ENCODE data around the gene DNAH8. TPM values are rescaled to one million over a fixed set of nuclear protein-coding genes. Genes with fewer than 3 reads are reported as not detected.

The DNAH8 gene
- total RNA-seq, 4 donors from 2014 or later = under 0.01 TPM; not detected in 3

DNA sequence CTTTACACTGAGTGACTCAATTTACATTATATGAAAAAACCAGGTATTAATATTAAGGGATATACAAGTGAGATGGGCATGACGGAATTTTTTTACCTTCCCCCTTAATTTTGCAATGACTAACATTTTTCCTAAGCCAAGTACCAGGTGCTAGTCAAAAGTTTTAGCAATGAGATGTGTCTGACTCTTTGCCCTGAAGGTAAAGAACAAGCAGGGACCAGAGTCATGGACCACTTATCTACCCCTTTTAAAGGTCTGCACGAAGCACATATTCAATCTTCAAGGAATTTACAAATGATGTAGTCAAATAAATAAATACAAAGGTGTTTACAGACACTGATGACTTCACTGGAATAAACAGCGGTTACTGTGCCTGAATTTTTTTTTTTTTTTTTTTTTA lies 13.6 kb upstream of the DNAH8 start:
- H3K27me3 ChIP-seq = peaks cover 0 to 6% (median 0%) of the 10 kb centered on the region in 4 donors
- peak overlapping the region in 1 of 4 donors; percentile 65 for H3K4me3 ChIP-seq
- no peaks in the 10 kb centered on the region for H3K36me3 ChIP-seq
- intact Hi-C loops (cut with DNase I) = loop anchor here (10.0 kb wide), 1 partner anchor 57 kb away; no protein-coding TSS in a partner anchor
- H3K27ac ChIP-seq (replicated peaks in 1 of 4) = no peak overlapping the region
- peaks cover 0 to 7% (median 3%) of the 10 kb centered on the region in 4 donors for H3K9me3 ChIP-seq
- peaks cover 0 to 22% (median 10%) of the 10 kb centered on the region in 4 donors for H3K4me1 ChIP-seq
- 91% methylated on average over 3 of the region's 3 CpGs for WGBS
- TF ChIP-seq POLR2A (IDR thresholded peaks at IDR 0.05; ENCODE audit: low read depth) (no peak), CTCF (IDR thresholded peaks at IDR 0.05) (no peak), EP300 (IDR thresholded peaks at IDR 0.05) (no peak), POLR2AphosphoS5 (IDR thresholded peaks at IDR 0.05) (no peak)
- DNase-seq (ENCODE audit: extremely low spot score) = no peak

DNA sequence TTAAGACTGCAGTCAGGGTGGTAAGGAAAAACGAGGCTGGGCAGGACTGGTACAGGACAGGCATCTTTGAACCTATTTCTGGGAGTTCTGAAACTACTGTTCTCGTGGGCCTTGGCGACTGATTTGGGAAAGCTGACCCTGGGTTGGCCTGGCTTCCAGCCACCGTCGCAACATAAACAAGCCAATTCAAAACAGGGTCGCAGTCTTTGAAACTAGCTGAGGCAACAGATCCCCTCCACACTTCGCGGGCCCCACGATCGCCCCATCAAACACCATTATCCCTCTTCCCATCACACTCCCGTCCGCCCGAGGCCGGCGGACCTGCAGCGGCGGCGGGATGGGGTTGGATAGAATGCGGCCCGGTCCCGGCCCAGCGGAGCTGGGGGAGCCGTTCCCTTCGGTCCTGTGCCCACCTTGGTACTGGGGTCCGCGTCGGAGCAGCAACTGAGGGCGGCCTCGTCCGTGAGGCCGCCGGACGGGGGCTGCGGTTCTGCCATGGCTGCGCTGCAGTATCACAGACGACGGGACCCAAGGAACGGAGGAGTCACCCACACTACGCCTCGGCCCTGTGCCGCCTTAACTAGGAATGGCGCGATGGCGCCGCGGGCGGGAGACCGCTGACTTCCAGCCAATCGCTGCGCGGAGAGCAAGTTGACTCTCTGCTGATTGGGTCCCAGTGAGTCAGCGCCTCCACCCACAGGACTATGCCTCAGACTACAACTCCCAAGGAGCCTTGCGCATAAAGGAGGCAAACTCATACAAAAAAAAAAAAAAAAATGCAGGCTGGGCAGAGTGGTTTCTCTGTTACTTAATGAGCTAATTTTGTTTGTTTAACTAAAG lies 12.3 kb upstream of the DNAH8 start, which contains the start of gene GLO1:
GLO1 (minus strand) TSS at position 588 of the 840 bp plus-strand sequence; CDS start at position 497, 91 bp downstream.
- Histone ChIP-seq H3K9me3 (peaks cover 0 to 7% (median 3%) of the 10 kb centered on the region in 4 donors), H3K27me3 (peaks cover 0 to 6% (median 0%) of the 10 kb centered on the region in 4 donors), H3K4me1 (peaks cover 0 to 22% (median 10%) of the 10 kb centered on the region in 4 donors), H3K4me3 (peak within 1 kb of the TSS; percentile 65 to 97 (median 76)), H3K36me3 (no peaks in the 10 kb centered on the region), H3K27ac (replicated peaks in 1 of 4) (peak within 1 kb of the TSS; percentile 87 to 98 (median 93))
- under 1% methylated on average over 36 of the region's 53 CpGs for WGBS
- TF ChIP-seq EP300 (IDR thresholded peaks at IDR 0.05) (no peak), POLR2A (IDR thresholded peaks at IDR 0.05; ENCODE audit: low read depth) (no peak), CTCF (IDR thresholded peaks at IDR 0.05) (no peak), POLR2AphosphoS5 (IDR thresholded peaks at IDR 0.05) (peak; percentile 97 to 98)
- peak; percentile 99 for DNase-seq (ENCODE audit: extremely low spot score)
- intact Hi-C loops (cut with DNase I) = loop anchor here (10.0 kb wide), 1 partner anchor 58 kb away; no protein-coding TSS in a partner anchor

GRCh38 chr6:38703949-38704590 lies 11.0 kb upstream of the DNAH8 start:
- 58% methylated on average over 5 of the region's 5 CpGs for WGBS
- Histone ChIP-seq H3K27me3 (peaks cover 0 to 6% (median 0%) of the 10 kb centered on the region in 4 donors), H3K27ac (replicated peaks in 1 of 4) (no peak overlapping the region), H3K36me3 (no peaks in the 10 kb centered on the region), H3K4me3 (no peak overlapping the region), H3K9me3 (peaks cover 0 to 7% (median 3%) of the 10 kb centered on the region in 4 donors), H3K4me1 (peaks cover 0 to 22% (median 10%) of the 10 kb centered on the region in 4 donors)
- no peak for TF ChIP-seq CTCF (IDR thresholded peaks at IDR 0.05)
- TF ChIP-seq EP300 (IDR thresholded peaks at IDR 0.05) = no peak
- intact Hi-C loops (cut with DNase I) = loop anchor here (10.0 kb wide), 1 partner anchor 59 kb away; no protein-coding TSS in a partner anchor
- no peak for DNase-seq (ENCODE audit: extremely low spot score)

GRCh38 chr6:38705924-38706323 lies 9.2 kb upstream of the DNAH8 start:
- no peaks in the 10 kb centered on the region for H3K9me3 ChIP-seq
- intact Hi-C loops (cut with DNase I) = loop anchor here (10.0 kb wide), 1 partner anchor 61 kb away; no protein-coding TSS in a partner anchor
- no peak overlapping the region for H3K4me3 ChIP-seq
- H3K4me1 ChIP-seq = peaks cover 0 to 22% (median 10%) of the 10 kb centered on the region in 4 donors
- TF ChIP-seq POLR2AphosphoS5 (IDR thresholded peaks at IDR 0.05) (no peak), EP300 (IDR thresholded peaks at IDR 0.05) (no peak), CTCF (IDR thresholded peaks at IDR 0.05) (no peak), POLR2A (IDR thresholded peaks at IDR 0.05; ENCODE audit: low read depth) (no peak)
- peaks cover 0 to 6% (median 0%) of the 10 kb centered on the region in 4 donors for H3K27me3 ChIP-seq
- no peak overlapping the region for H3K27ac ChIP-seq (replicated peaks in 1 of 4)
- 73% methylated on average over 2 of the region's 2 CpGs for WGBS
- H3K36me3 ChIP-seq = no peaks in the 10 kb centered on the region
- DNase-seq (ENCODE audit: extremely low spot score) = no peak

All from esophagus muscularis mucosa (tissue), 4 donors.